ENCODE measurements around the gene KNL1. TPM values are rescaled to one million over a fixed set of nuclear protein-coding genes. Genes with fewer than 3 reads are reported as not detected.

Gene KNL1
- total RNA-seq, 2 donors from 2014 or later = not detected

GRCh38 chr15:40691737-40692136, 97.7 kb downstream of the KNL1 start:
- intact Hi-C loops (cut with DNase I) = loop anchor here (10.0 kb wide), 1 partner anchor 83 kb away; no protein-coding TSS in a partner anchor
- WGBS, 2 donors = 68 to 85% methylated on average over 4 of the region's 4 CpGs
- H3K9me3 ChIP-seq = no peaks in the 10 kb centered on the region
- ATAC-seq (no peak), DNase-seq (no peak)
- H3K4me3 ChIP-seq = no peak overlapping the region
- peaks cover 18% of the 10 kb centered on the region for H3K4me1 ChIP-seq
- no peak overlapping the region for H3K27ac ChIP-seq
- TF ChIP-seq POLR2A (IDR thresholded peaks at IDR 0.05) = no peak
- no peaks in the 10 kb centered on the region for H3K27me3 ChIP-seq
- peaks cover 0 to 1% of the 10 kb centered on the region in 2 donors for H3K36me3 ChIP-seq (replicated peaks in 1 of 2; ENCODE audit: insufficient read depth in 1 of 2, low read depth in 2 of 2)

- TF ChIP-seq CTCF (IDR thresholded peaks at IDR 0.05) (peak in 1 of 7 experiments; percentile 5), POLR2A (IDR thresholded peaks at IDR 0.05) (no peak)
- 24 to 30% methylated on average over 28 to 31 of the region's 31 CpGs for WGBS, 2 donors
- Histone ChIP-seq H3K4me3 (peak overlapping the region; percentile 44 to 59), H3K9me3 (no peaks in the 10 kb centered on the region), H3K27me3 (no peaks in the 10 kb centered on the region), H3K4me1 (peaks cover 18% of the 10 kb centered on the region), H3K27ac (peak overlapping the region; percentile 94 to 100 (median 98)), H3K36me3 (replicated peaks in 1 of 2; ENCODE audit: insufficient read depth in 1 of 2, low read depth in 2 of 2) (peaks cover 0 to 1% of the 10 kb centered on the region in 2 donors)
- no peak for DNase-seq
- ATAC-seq = peak; percentile 22
- intact Hi-C loops (cut with DNase I) = loop anchor here (10.0 kb wide), 1 partner anchor 81 kb away; no protein-coding TSS in a partner anchor
Measured at GRCh38 chr15:40693904-40694687, 100.0 kb downstream of the KNL1 start.

- H3K4me3 ChIP-seq = peak within 1 kb of the TSS; percentile 44 to 59
- no peaks in the 10 kb centered on the region for H3K9me3 ChIP-seq
- whole genome bisulfite sequencing, 2 donors = 0% methylated on average over 7 to 81 of the region's 81 CpGs
- peak; percentile 89 to 93 (median 91) for DNase-seq
- peak; percentile 95 for ATAC-seq
- TF ChIP-seq CTCF (IDR thresholded peaks at IDR 0.05) (peak in 1 of 7 experiments; percentile 3), POLR2A (IDR thresholded peaks at IDR 0.05) (peak; percentile 44 to 85 (median 82))
- H3K4me1 ChIP-seq = peaks cover 18% of the 10 kb centered on the region
- H3K36me3 ChIP-seq (replicated peaks in 1 of 2; ENCODE audit: insufficient read depth in 1 of 2, low read depth in 2 of 2) = peaks cover 0 to 1% of the 10 kb centered on the region in 2 donors
- no peaks in the 10 kb centered on the region for H3K27me3 ChIP-seq
- intact Hi-C loops (cut with DNase I) = loop anchor here (10.0 kb wide), 1 partner anchor 80 kb away; no protein-coding TSS in a partner anchor
- H3K27ac ChIP-seq = peak within 1 kb of the TSS; percentile 94 to 100 (median 98)
Measured at GRCh38 chr15:40694688-40695468, 100.8 kb downstream of the KNL1 start, which contains the start of gene RAD51. TSS of gene RAD51 (plus strand) at chr15:40695174. CDS start at chr15:40698759, 3,585 bp downstream.

GRCh38 chr15:40695469-40695890, 101.4 kb downstream of the KNL1 start:
- intact Hi-C loops (cut with DNase I) = loop anchor here (10.0 kb wide), 1 partner anchor 79 kb away; no protein-coding TSS in a partner anchor
- H3K4me3 ChIP-seq = peak overlapping the region; percentile 44 to 59
- ATAC-seq (peak; percentile 11), DNase-seq (no peak)
- peaks cover 0 to 1% of the 10 kb centered on the region in 2 donors for H3K36me3 ChIP-seq (replicated peaks in 1 of 2; ENCODE audit: insufficient read depth in 1 of 2, low read depth in 2 of 2)
- WGBS, 2 donors = 0 to 2% methylated on average over 4 to 24 of the region's 24 CpGs
- no peak for TF ChIP-seq POLR2A (IDR thresholded peaks at IDR 0.05)
- TF ChIP-seq CTCF (IDR thresholded peaks at IDR 0.05) = no peak
- H3K27ac ChIP-seq = peak overlapping the region in 3 of 4 donors; percentile 94 to 98 (median 98)
- H3K27me3 ChIP-seq = no peaks in the 10 kb centered on the region
- peaks cover 18% of the 10 kb centered on the region for H3K4me1 ChIP-seq
- no peaks in the 10 kb centered on the region for H3K9me3 ChIP-seq

- intact Hi-C loops (cut with DNase I) = loop anchor here (10.0 kb wide), 1 partner anchor 79 kb away; no protein-coding TSS in a partner anchor
- Histone ChIP-seq H3K4me3 (no peak overlapping the region), H3K27me3 (no peaks in the 10 kb centered on the region), H3K9me3 (no peaks in the 10 kb centered on the region), H3K36me3 (replicated peaks in 1 of 2; ENCODE audit: insufficient read depth in 1 of 2, low read depth in 2 of 2) (peaks cover 0 to 1% of the 10 kb centered on the region in 2 donors), H3K4me1 (peaks cover 18% of the 10 kb centered on the region), H3K27ac (no peak overlapping the region)
- DNase-seq = no peak
- ATAC-seq = no peak
- TF ChIP-seq POLR2A (IDR thresholded peaks at IDR 0.05) = no peak
- no peak for TF ChIP-seq CTCF (IDR thresholded peaks at IDR 0.05)
- WGBS, 2 donors = 84 to 85% methylated on average over 11 of the region's 11 CpGs
Measured at GRCh38 chr15:40696228-40696627, 102.2 kb downstream of the KNL1 start.
